Right lobe of liver (tissue), 4 donors: ENCODE results near the gene RHOT2.

Experiments
- CTCF ChIP-seq, 4 donors: fragments of 200-600 bp in 3 of 4; fragments of 450-650 bp in 1 of 4; IDR thresholded peaks; one replicate each; pipeline versions ENCODE4 v1.5.1 to v1.8.0; 2016 to 2022; ENCODE audit warnings: antibody characterized with exemption in 4 of 4, mild to moderate bottlenecking in 2 of 4
- POLR2A ChIP-seq: fragments of 450-650 bp; IDR thresholded peaks from one replicate; pipeline ENCODE4 v1.6.1; 2017; ENCODE audit warnings: antibody characterized with exemption, mild to moderate bottlenecking
- donor health status: DM: no; HTN: no; CAD: no.
- donor health status: DM: no; HTN: no; CAD: no.
- donor health status: DM: no; HTN: yes; CAD: no.

GRCh38 chr16:706189-707061 is 38.5 kb downstream of the RHOT2 start:
- no peak for TF ChIP-seq CTCF (IDR thresholded peaks at IDR 0.05)
- no peak for TF ChIP-seq POLR2A
